Upper lobe of right lung (tissue), 1 donor: ENCODE results near the gene CDC34. TPM values are rescaled to one million over a fixed set of nuclear protein-coding genes. Genes with fewer than 3 reads are reported as not detected.

Experiments
- ATAC-seq: fragments of 200-7000 bp; cut with Tn5 transposase; one replicate; pipeline ENCODE4 v1.9.1; 2020; ENCODE audit warnings: mild to moderate bottlenecking, moderate library complexity
- DNase-seq: peaks from one replicate; pipeline ENCODE4 v3.0.0-alpha.2; 2020
- H3K27ac ChIP-seq: fragments of 200-600 bp; one replicate; pipeline ENCODE4 v1.8.0; 2022
- H3K27me3 ChIP-seq: fragments of 200-600 bp; one replicate; pipeline ENCODE4 v1.8.0; 2022; ENCODE audit warnings: mild to moderate bottlenecking
- H3K36me3 ChIP-seq: fragments of 200-600 bp; one replicate; pipeline ENCODE4 v1.8.0; 2022
- H3K4me1 ChIP-seq: fragments of 200-600 bp; one replicate; pipeline ENCODE4 v1.8.0; 2022
- H3K4me3 ChIP-seq: fragments of 200-600 bp; one replicate; pipeline ENCODE4 v1.8.0; 2022; ENCODE audit warnings: mild to moderate bottlenecking
- H3K9me3 ChIP-seq: fragments of 200-600 bp; one replicate; pipeline ENCODE4 v1.8.0; 2022
- intact Hi-C: fragments of 100-400 bp; cut with DNase I; formaldehyde crosslinking; loops from one replicate; pipeline ENCODE4 v1.11.0; 2022
- total RNA-seq: library from RNA; stranded (reverse); fragmentation: NEBNext Ultra II Directional; extraction: Animal tissue kit (Norgen Biotek cat#: 25700); gene quantifications from one replicate; pipeline ENCODE4 v1.2.1, GENCODE V29; 2021
- TF ChIP-seq, protein P1 (sequence below): fragments of 200-600 bp; IDR thresholded peaks from one replicate; pipeline ENCODE4 v1.8.0; 2022; ENCODE audit warnings: antibody characterized with exemption
- donor health status: DM: no; HTN: yes; CAD: no; lungs with severe emphysema.

The CDC34 gene
- total RNA-seq, 1 donor from 2014 or later = 40.9 TPM

DNA sequence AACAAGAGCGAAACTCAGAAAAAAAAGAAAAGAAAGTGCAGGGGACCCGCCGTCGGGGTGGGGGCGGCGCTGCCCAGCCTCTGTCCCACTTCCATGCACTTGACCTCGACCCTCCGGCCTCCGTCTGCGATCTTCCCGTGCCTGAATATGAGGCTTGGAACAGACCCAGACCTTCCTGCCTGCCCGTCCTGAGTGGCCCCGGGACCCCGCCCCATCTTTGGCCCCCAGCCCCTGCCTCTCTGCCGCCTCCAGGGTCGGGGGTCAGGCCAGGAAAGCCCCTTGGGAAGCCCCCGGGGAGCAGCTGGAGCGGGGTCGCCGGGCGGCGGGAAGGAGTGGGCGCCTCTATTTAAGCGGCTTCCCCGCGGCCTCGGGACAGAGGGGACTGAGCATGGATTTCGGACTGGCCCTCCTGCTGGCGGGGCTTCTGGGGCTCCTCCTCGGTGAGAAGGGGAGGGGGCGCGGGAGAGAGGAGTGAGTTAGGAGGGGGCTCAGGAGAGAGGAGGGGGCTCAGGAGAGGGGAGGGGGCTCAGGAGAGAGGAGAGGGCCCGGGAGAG is 35.4 kb upstream of the CDC34 start, which contains the start of gene MADCAM1:
TSS of gene MADCAM1 (plus strand) at position 375 of the 554 bp plus-strand sequence. CDS start at position 389, 14 bp downstream.
- H3K4me3 ChIP-seq = no peak within 1 kb of the TSS
- intact Hi-C loops = no loop called here
- peaks cover 34% of the 10 kb centered on the region for H3K27me3 ChIP-seq

DNA sequence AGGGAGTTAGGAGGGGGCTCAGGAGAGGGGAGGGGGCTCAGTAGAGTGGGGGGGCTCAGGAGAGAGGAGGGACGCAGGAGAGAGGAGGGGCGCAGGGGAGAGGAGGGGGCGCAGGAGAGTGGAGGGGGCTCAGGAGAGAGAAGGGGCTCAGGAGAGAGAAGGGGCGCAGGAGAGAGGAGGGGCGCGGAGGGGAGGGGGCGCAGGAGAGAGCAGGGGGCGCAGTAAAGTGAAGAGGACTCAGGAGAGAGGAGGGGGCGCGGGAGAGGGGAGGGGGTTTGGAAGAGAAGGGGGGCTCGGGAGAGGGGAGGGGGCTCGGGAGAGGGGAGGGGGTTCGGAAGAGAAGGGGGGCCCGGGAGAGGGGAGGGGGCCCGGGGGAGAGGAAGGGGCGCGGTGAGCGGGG is 34.6 kb upstream of the CDC34 start:
- H3K27me3 ChIP-seq = peaks cover 34% of the 10 kb centered on the region
- no peaks in the 10 kb centered on the region for H3K9me3 ChIP-seq
- TF ChIP-seq, protein P1, sequence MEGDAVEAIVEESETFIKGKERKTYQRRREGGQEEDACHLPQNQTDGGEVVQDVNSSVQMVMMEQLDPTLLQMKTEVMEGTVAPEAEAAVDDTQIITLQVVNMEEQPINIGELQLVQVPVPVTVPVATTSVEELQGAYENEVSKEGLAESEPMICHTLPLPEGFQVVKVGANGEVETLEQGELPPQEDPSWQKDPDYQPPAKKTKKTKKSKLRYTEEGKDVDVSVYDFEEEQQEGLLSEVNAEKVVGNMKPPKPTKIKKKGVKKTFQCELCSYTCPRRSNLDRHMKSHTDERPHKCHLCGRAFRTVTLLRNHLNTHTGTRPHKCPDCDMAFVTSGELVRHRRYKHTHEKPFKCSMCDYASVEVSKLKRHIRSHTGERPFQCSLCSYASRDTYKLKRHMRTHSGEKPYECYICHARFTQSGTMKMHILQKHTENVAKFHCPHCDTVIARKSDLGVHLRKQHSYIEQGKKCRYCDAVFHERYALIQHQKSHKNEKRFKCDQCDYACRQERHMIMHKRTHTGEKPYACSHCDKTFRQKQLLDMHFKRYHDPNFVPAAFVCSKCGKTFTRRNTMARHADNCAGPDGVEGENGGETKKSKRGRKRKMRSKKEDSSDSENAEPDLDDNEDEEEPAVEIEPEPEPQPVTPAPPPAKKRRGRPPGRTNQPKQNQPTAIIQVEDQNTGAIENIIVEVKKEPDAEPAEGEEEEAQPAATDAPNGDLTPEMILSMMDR = no peak
- DNase-seq (no peak), ATAC-seq (no peak)
- intact Hi-C loops = no loop called here
- no peak overlapping the region for H3K27ac ChIP-seq
- H3K36me3 ChIP-seq = no peaks in the 10 kb centered on the region
- H3K4me3 ChIP-seq = no peak overlapping the region
- no peaks in the 10 kb centered on the region for H3K4me1 ChIP-seq

More for the DNA sequence above, 35.4 kb upstream of the CDC34 start, which contains the start of gene MADCAM1:
- ATAC-seq (no peak), DNase-seq (no peak)
- H3K36me3 ChIP-seq = no peaks in the 10 kb centered on the region
- H3K9me3 ChIP-seq = no peaks in the 10 kb centered on the region
- no peaks in the 10 kb centered on the region for H3K4me1 ChIP-seq
- no peak within 1 kb of the TSS for H3K27ac ChIP-seq
- TF ChIP-seq, protein P1 = no peak

DNA sequence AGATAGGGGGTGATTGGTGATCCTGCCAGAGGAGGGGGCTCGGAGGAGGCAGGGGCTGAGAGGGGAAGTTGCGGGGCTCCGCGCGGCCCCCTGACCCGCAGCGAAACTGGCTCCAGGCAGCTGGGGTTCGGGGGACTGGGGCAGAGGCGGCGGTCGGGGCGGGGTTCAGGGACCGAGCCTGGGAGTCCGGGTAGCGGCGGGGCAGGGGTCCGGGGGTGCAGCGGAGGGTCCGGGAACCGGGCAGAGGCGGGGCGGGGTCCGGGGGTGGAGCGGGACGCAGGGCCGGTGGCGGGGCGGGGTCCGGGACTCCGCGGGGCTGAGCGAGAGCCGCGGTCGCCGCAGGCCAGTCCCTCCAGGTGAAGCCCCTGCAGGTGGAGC is 34.1 kb upstream of the CDC34 start:
- Histone ChIP-seq H3K36me3 (no peaks in the 10 kb centered on the region), H3K4me1 (no peaks in the 10 kb centered on the region), H3K27me3 (peaks cover 34% of the 10 kb centered on the region), H3K9me3 (no peaks in the 10 kb centered on the region), H3K27ac (no peak overlapping the region), H3K4me3 (no peak overlapping the region)
- DNase-seq (peak; percentile 65), ATAC-seq (no peak)
- TF ChIP-seq, protein P1 = no peak
- intact Hi-C loops = no loop called here

DNA sequence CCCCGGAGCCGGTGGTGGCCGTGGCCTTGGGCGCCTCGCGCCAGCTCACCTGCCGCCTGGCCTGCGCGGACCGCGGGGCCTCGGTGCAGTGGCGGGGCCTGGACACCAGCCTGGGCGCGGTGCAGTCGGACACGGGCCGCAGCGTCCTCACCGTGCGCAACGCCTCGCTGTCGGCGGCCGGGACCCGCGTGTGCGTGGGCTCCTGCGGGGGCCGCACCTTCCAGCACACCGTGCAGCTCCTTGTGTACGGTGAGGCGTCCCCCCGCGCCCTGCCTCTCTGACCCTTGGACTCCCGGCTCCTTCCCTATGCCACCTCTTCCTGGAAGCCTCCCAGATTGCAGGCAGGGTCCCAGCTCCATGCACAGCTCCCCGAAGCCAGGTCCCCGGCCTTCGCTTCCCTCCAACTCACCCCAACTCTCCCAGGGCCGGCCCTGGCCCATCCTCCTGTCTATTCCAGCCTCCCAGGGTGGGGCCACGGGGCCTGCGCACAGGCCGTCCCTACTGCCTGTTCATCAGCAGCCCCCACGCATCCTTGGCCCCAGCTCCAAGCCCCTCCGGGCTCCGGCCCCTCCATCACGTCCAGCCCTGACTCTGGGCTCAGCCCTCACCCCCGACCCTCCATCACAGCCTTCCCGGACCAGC is 33.6 kb upstream of the CDC34 start:
- Histone ChIP-seq H3K4me1 (no peaks in the 10 kb centered on the region), H3K27ac (no peak overlapping the region), H3K27me3 (peaks cover 34% of the 10 kb centered on the region), H3K36me3 (no peaks in the 10 kb centered on the region), H3K4me3 (no peak overlapping the region), H3K9me3 (no peaks in the 10 kb centered on the region)
- ATAC-seq (no peak), DNase-seq (no peak)
- TF ChIP-seq, protein P1 = no peak
- intact Hi-C loops = no loop called here

DNA sequence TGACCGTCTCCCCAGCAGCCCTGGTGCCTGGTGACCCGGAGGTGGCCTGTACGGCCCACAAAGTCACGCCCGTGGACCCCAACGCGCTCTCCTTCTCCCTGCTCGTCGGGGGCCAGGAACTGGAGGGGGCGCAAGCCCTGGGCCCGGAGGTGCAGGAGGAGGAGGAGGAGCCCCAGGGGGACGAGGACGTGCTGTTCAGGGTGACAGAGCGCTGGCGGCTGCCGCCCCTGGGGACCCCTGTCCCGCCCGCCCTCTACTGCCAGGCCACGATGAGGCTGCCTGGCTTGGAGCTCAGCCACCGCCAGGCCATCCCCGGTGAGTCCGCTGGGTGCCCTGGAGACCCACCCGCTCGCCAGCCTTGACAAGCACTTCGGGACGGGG is 33.1 kb upstream of the CDC34 start:
- Histone ChIP-seq H3K27me3 (peaks cover 34% of the 10 kb centered on the region), H3K36me3 (no peaks in the 10 kb centered on the region), H3K4me3 (no peak overlapping the region), H3K4me1 (no peaks in the 10 kb centered on the region), H3K27ac (no peak overlapping the region), H3K9me3 (no peaks in the 10 kb centered on the region)
- DNase-seq = no peak
- TF ChIP-seq, protein P1 = no peak
- ATAC-seq = no peak
- intact Hi-C loops = no loop called here
